ENCODE results near the gene PRKAA1. TPM values are rescaled to one million over a fixed set of nuclear protein-coding genes. Genes with fewer than 3 reads are reported as not detected.

PRKAA1 gene
- total and polyA plus RNA-seq, 2 of the 4 experiments (the other 2 are of a cell fraction): 47.7 to 94.1 TPM

GRCh38 chr5:40775846-40776657, 22.1 kb downstream of the PRKAA1 start:
- no peak overlapping the region for H3K18ac ChIP-seq (ENCODE audit: low read depth, low read length)
- peaks cover 34 to 49% of the 10 kb centered on the region in 2 experiments for H3K79me1 ChIP-seq (ENCODE audit: low read depth in 1 of 2, low read length in 2 of 2)
- BruUV-seq (replicated peaks): TSS peak; percentile 29
- no peaks in the 10 kb centered on the region for H3K9me3 ChIP-seq (ENCODE audit: control insufficient read depth, insufficient read depth, low read length)
- H2BK120ac ChIP-seq (ENCODE audit: low read depth, low read length): no peak overlapping the region
- H3K4me1 ChIP-seq (ENCODE audit: control insufficient read depth, insufficient read depth, low read length): peaks cover 4% of the 10 kb centered on the region
- no peak overlapping the region for H3K9ac ChIP-seq (ENCODE audit: low read depth, low read length)
- CTCF ChIA-PET: interaction anchor here (0.6 to 0.7 kb wide), 2 partner anchors 309 to 1838 kb away, joined by 3 read pairs; no protein-coding TSS in a partner anchor
- POLR2A ChIA-PET (ENCODE audit: unreplicated experiment): no interaction called here
- H3K27ac ChIP-seq (ENCODE audit: insufficient read depth, low read length): no peak overlapping the region
- in situ Hi-C loops (cut with MboI; ENCODE audit: low sequenced_read_pairs) (no loop called here), intact Hi-C loops (cut with micrococcal nuclease) (loop anchor here (2.0 kb wide), 1 partner anchor 15 kb away; no protein-coding TSS in a partner anchor), dilution Hi-C loops (cut with HindIII; ENCODE audit: low sequenced_read_pairs, unreplicated experiment) (no loop called here)
- no peak overlapping the region for H4K5ac ChIP-seq (ENCODE audit: low read depth, low read length)
- H2AFZ ChIP-seq (replicated peaks; ENCODE audit: low read length, poor library complexity): no peak overlapping the region
- TF ChIP-seq MAZ (IDR thresholded peaks at IDR 0.05; ENCODE audit: borderline replicate concordance, low read depth, low read length) (no peak), MXI1 (IDR thresholded peaks at IDR 0.05; ENCODE audit: borderline replicate concordance, low read depth, low read length) (no peak), SMC3 (IDR thresholded peaks at IDR 0.05; ENCODE audit: low read depth, low read length) (no peak), CEBPB (IDR thresholded peaks at IDR 0.05; ENCODE audit: low read depth, low read length) (no peak), FOS (IDR thresholded peaks at IDR 0.05; ENCODE audit: low read depth, low read length) (no peak), RCOR1 (IDR thresholded peaks at IDR 0.05; ENCODE audit: insufficient replicate concordance, low read length) (no peak), POLR2A (IDR thresholded peaks at IDR 0.05; ENCODE audit: low read depth, low read length) (no peak), BHLHE40 (IDR thresholded peaks at IDR 0.05; ENCODE audit: low read depth, low read length) (no peak), NFE2L2 (IDR thresholded peaks at IDR 0.05; ENCODE audit: low read depth, low read length) (no peak)
- H3K14ac ChIP-seq (replicated peaks; ENCODE audit: low read depth, low read length): no peak overlapping the region; the same call in 1 of the 2 replicates
- no peak overlapping the region for H2BK20ac ChIP-seq (ENCODE audit: low read depth, low read length)
- H3K23ac ChIP-seq (ENCODE audit: low read depth, low read length): no peak overlapping the region
- H2AK5ac ChIP-seq (ENCODE audit: low read depth, low read length): no peak overlapping the region
- H3K4me2 ChIP-seq (ENCODE audit: low read depth, low read length): no peak overlapping the region
- H4K8ac ChIP-seq (ENCODE audit: low read depth in 2 of 2, low read length in 2 of 2): no peak overlapping the region
- no peak overlapping the region for H4K91ac ChIP-seq (ENCODE audit: insufficient read depth, low read depth, low read length)
- no peak overlapping the region for H3K56ac ChIP-seq (ENCODE audit: extremely low read depth, insufficient read depth, low read length)
- H2AK9ac ChIP-seq (replicated peaks; ENCODE audit: low read depth, low read length, poor library complexity): no peak overlapping the region
- H3K4me3 ChIP-seq (ENCODE audit: insufficient read depth, low read depth, low read length): no peak overlapping the region
- ATAC-seq (ENCODE audit: low read depth) (no peak), DNase-seq (no peak)
- H3K27me3 ChIP-seq (ENCODE audit: control insufficient read depth, insufficient read depth, low read length): no peaks in the 10 kb centered on the region
- no peak overlapping the region for H2BK5ac ChIP-seq (ENCODE audit: low read depth, low read length, poor library complexity, severe bottlenecking)
- H3K4ac ChIP-seq (ENCODE audit: low read depth, low read length): no peak overlapping the region
- H4K20me1 ChIP-seq (ENCODE audit: insufficient read depth, low read length): peaks cover 39% of the 10 kb centered on the region
- 87% methylated on average over 3 of the region's 6 CpGs; no CpG with 5 or more reads in 1 of the 2 experiments for WGBS, 2 experiments (ENCODE audit: extremely low coverage in 2 of 2, insufficient read length in 1 of 2)
- no peak overlapping the region for H2BK15ac ChIP-seq (ENCODE audit: low read depth, low read length)
- no peaks in the 10 kb centered on the region for H3K9me1 ChIP-seq (ENCODE audit: insufficient read depth, low read length)
- H3K36me3 ChIP-seq (ENCODE audit: control insufficient read depth, insufficient read depth, low read length): peaks cover 23% of the 10 kb centered on the region
